GM23338 (cell line): ENCODE data around the gene FLNB.

ENCODE experiments used
- CREB1 ChIP-seq: fragments of 250-450 bp; sonication (Bioruptor Pico); IDR thresholded peaks from 2 replicates; pipeline ENCODE4 v1.5.0; 2020; ENCODE audit warnings: low read depth, mild to moderate bottlenecking, moderate library complexity
- EZH2phosphoT487 ChIP-seq: fragments of 200-600 bp; sonication (generic); IDR thresholded peaks from one replicate; pipeline ENCODE4 v1.8.1; 2018; ENCODE audit warnings: antibody characterized with exemption; ENCODE audit not compliant: unreplicated experiment
- POLR2AphosphoS5 ChIP-seq: IDR thresholded peaks from 2 replicates; pipeline ENCODE4 v1.6.1; 2016; ENCODE audit warnings: antibody characterized with exemption, low read depth
- REST ChIP-seq: IDR thresholded peaks from one replicate; pipeline ENCODE4 v1.6.1; 2018; ENCODE audit warnings: antibody characterized with exemption; ENCODE audit not compliant: unreplicated experiment
- TF ChIP-seq, protein P1 (sequence below), 2 experiments: fragments of 200-600 bp in 1 of 2; sonication (generic) in 1 of 2; conservative IDR thresholded peaks; 2 replicates each; pipeline versions ENCODE4 v1.5.1 to v1.6.1; 2016 to 2017; ENCODE audit warnings: antibody characterized with exemption in 2 of 2, low read depth in 2 of 2, mild to moderate bottlenecking in 2 of 2, moderate library complexity in 1 of 2
- TF ChIP-seq, protein P2 (sequence below): fragments of 250-450 bp; sonication (Bioruptor Pico); IDR thresholded peaks from 2 replicates; pipeline ENCODE4 v1.5.0; 2020; ENCODE audit warnings: mild to moderate bottlenecking, moderate library complexity

- TF ChIP-seq, protein P1, sequence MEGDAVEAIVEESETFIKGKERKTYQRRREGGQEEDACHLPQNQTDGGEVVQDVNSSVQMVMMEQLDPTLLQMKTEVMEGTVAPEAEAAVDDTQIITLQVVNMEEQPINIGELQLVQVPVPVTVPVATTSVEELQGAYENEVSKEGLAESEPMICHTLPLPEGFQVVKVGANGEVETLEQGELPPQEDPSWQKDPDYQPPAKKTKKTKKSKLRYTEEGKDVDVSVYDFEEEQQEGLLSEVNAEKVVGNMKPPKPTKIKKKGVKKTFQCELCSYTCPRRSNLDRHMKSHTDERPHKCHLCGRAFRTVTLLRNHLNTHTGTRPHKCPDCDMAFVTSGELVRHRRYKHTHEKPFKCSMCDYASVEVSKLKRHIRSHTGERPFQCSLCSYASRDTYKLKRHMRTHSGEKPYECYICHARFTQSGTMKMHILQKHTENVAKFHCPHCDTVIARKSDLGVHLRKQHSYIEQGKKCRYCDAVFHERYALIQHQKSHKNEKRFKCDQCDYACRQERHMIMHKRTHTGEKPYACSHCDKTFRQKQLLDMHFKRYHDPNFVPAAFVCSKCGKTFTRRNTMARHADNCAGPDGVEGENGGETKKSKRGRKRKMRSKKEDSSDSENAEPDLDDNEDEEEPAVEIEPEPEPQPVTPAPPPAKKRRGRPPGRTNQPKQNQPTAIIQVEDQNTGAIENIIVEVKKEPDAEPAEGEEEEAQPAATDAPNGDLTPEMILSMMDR (conservative IDR thresholded peaks at IDR 0.05; ENCODE audit: low read depth in 2 of 2): no peak
- TF ChIP-seq, protein P2, sequence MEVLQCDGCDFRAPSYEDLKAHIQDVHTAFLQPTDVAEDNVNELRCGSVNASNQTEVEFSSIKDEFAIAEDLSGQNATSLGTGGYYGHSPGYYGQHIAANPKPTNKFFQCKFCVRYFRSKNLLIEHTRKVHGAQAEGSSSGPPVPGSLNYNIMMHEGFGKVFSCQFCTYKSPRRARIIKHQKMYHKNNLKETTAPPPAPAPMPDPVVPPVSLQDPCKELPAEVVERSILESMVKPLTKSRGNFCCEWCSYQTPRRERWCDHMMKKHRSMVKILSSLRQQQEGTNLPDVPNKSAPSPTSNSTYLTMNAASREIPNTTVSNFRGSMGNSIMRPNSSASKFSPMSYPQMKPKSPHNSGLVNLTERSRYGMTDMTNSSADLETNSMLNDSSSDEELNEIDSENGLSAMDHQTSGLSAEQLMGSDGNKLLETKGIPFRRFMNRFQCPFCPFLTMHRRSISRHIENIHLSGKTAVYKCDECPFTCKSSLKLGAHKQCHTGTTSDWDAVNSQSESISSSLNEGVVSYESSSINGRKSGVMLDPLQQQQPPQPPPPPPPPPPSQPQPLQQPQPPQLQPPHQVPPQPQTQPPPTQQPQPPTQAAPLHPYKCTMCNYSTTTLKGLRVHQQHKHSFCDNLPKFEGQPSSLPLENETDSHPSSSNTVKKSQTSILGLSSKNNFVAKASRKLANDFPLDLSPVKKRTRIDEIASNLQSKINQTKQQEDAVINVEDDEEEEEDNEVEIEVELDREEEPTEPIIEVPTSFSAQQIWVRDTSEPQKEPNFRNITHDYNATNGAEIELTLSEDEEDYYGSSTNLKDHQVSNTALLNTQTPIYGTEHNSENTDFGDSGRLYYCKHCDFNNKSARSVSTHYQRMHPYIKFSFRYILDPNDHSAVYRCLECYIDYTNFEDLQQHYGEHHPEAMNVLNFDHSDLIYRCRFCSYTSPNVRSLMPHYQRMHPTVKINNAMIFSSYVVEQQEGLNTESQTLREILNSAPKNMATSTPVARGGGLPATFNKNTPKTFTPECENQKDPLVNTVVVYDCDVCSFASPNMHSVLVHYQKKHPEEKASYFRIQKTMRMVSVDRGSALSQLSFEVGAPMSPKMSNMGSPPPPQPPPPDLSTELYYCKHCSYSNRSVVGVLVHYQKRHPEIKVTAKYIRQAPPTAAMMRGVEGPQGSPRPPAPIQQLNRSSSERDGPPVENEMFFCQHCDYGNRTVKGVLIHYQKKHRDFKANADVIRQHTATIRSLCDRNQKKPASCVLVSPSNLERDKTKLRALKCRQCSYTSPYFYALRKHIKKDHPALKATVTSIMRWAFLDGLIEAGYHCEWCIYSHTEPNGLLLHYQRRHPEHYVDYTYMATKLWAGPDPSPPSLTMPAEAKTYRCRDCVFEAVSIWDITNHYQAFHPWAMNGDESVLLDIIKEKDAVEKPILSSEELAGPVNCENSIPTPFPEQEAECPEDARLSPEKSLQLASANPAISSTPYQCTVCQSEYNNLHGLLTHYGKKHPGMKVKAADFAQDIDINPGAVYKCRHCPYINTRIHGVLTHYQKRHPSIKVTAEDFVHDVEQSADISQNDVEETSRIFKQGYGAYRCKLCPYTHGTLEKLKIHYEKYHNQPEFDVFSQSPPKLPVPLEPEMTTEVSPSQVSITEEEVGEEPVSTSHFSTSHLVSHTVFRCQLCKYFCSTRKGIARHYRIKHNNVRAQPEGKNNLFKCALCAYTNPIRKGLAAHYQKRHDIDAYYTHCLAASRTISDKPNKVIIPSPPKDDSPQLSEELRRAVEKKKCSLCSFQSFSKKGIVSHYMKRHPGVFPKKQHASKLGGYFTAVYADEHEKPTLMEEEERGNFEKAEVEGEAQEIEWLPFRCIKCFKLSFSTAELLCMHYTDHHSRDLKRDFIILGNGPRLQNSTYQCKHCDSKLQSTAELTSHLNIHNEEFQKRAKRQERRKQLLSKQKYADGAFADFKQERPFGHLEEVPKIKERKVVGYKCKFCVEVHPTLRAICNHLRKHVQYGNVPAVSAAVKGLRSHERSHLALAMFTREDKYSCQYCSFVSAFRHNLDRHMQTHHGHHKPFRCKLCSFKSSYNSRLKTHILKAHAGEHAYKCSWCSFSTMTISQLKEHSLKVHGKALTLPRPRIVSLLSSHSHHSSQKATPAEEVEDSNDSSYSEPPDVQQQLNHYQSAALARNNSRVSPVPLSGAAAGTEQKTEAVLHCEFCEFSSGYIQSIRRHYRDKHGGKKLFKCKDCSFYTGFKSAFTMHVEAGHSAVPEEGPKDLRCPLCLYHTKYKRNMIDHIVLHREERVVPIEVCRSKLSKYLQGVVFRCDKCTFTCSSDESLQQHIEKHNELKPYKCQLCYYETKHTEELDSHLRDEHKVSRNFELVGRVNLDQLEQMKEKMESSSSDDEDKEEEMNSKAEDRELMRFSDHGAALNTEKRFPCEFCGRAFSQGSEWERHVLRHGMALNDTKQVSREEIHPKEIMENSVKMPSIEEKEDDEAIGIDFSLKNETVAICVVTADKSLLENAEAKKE (CRISPR knock-in tag): no peak
- TF ChIP-seq EZH2phosphoT487: no peak
- TF ChIP-seq CREB1 (CRISPR knock-in tag): no peak
- TF ChIP-seq REST: no peak
- no peak for TF ChIP-seq POLR2AphosphoS5
Observed at GRCh38 chr3:57967590-57967989, 40.6 kb upstream of the FLNB start.
